Measurements from ENCODE around the gene NPLOC4. TPM values are rescaled to one million over a fixed set of nuclear protein-coding genes. Genes with fewer than 3 reads are reported as not detected.

The NPLOC4 gene
- total and polyA plus RNA-seq, 2 donors (not counting 1 experiment from before 2014, with no cell fraction given): 70.2 to 101 TPM

- intact Hi-C loops (cut with micrococcal nuclease): loop anchor here (1.0 to 10.0 kb wide), 4 partner anchors 115 to 1713 kb away; partner anchors contain the start of genes BAHCC1, CBX8 and SLC38A10
- H4K20me1 ChIP-seq (ENCODE audit: control insufficient read depth, insufficient read depth, low read length, poor library complexity, severe bottlenecking): peaks cover 44% of the 10 kb centered on the region
- ChIA-PET POLR2A (interaction anchor here (0.7 to 3.7 kb wide), 4 partner anchors 9 to 113 kb away, joined by 3 to 32 read pairs (median 6); no protein-coding TSS in a partner anchor), CTCF (interaction anchor here (1.1 to 3.4 kb wide), 11 partner anchors 9 to 257 kb away, joined by 4 to 17 read pairs (median 6); partner anchors contain the start of gene BAHCC1)
- Mint-ChIP-seq H3K4me1 (peaks cover 46% of the 10 kb centered on the region), H3K27me3 (no peaks in the 10 kb centered on the region), H3K27ac (peak overlapping the region; percentile 94), H3K4me3 (peak overlapping the region; percentile 97), H3K9me3 (ENCODE audit: insufficient read depth) (no peaks in the 10 kb centered on the region)
- TF ChIP-seq EZH2 (IDR thresholded peaks at IDR 0.05; ENCODE audit: borderline replicate concordance, insufficient read depth, low read depth, low read length, poor library complexity, severe bottlenecking): no peak
- TF ChIP-seq CTCF (IDR thresholded peaks at IDR 0.05): no peak
- peak; percentile 52 for DNase-seq
- 3% methylated on average over 16 of the region's 22 CpGs for WGBS (ENCODE audit: insufficient coverage)
- H3K9me3 ChIP-seq (ENCODE audit: control extremely low read depth in 1 of 3, control insufficient read depth in 2 of 3, insufficient read depth in 1 of 3, low read length in 2 of 3): no peaks in the 10 kb centered on the region
- peaks cover 41% of the 10 kb centered on the region for H3K79me2 ChIP-seq (ENCODE audit: control insufficient read depth, insufficient read depth, low read length)
- H3K27ac ChIP-seq (ENCODE audit: low read length in 2 of 2): peak overlapping the region in 1 of 2 donors; percentile 81
- H3K4me3 ChIP-seq (ENCODE audit: control extremely low read depth in 1 of 5, extremely low read depth in 1 of 5, insufficient read depth in 1 of 5, low read depth in 2 of 5, low read length in 4 of 5): peak overlapping the region; percentile 73 to 96 (median 86)
- peak overlapping the region; percentile 99 for H3K4me2 ChIP-seq (replicated peaks; ENCODE audit: low read depth, low read length, poor library complexity, severe bottlenecking)
- peak overlapping the region; percentile 93 for H3K9ac ChIP-seq (ENCODE audit: low read length)
- peaks cover 28 to 45% of the 10 kb centered on the region in 2 donors for H3K4me1 ChIP-seq (ENCODE audit: control insufficient read depth in 2 of 2, insufficient read depth in 2 of 2, low read length in 2 of 2)
- H2AFZ ChIP-seq (ENCODE audit: insufficient read depth, low read depth, low read length, poor library complexity, severe bottlenecking): no peak overlapping the region
- ATAC-seq (ENCODE audit: low read depth): no peak
- H3K36me3 ChIP-seq (replicated peaks in 1 of 2; ENCODE audit: control extremely low read depth in 1 of 2, control insufficient read depth in 1 of 2, extremely low read depth in 1 of 2, insufficient read depth in 2 of 2, low read length in 1 of 2): peaks cover 0 to 36% of the 10 kb centered on the region in 2 experiments
- no peaks in the 10 kb centered on the region for H3K27me3 ChIP-seq (replicated peaks in 1 of 4; ENCODE audit: control extremely low read depth in 1 of 4, control insufficient read depth in 3 of 4, insufficient read depth in 4 of 4, low read length in 3 of 4)
Observed at GRCh38 chr17:81509972-81510784, 126.7 kb downstream of the NPLOC4 start.
